Raji (cell line): ENCODE measurements around the gene TMEM191C.
"Not testable (repeated sequence)": the region's sequence is repeated elsewhere in the genome, so short reads cannot be mapped to it uniquely, and the experiment has no call there.

Source experiments
- POLR2A ChIP-seq: IDR thresholded peaks from 2 replicates; pipeline ENCODE4 v1.6.1; 2011; ENCODE audit warnings: low read depth, low read length, control low read depth; ENCODE audit not compliant: insufficient read depth

Gene TMEM191C

DNA sequence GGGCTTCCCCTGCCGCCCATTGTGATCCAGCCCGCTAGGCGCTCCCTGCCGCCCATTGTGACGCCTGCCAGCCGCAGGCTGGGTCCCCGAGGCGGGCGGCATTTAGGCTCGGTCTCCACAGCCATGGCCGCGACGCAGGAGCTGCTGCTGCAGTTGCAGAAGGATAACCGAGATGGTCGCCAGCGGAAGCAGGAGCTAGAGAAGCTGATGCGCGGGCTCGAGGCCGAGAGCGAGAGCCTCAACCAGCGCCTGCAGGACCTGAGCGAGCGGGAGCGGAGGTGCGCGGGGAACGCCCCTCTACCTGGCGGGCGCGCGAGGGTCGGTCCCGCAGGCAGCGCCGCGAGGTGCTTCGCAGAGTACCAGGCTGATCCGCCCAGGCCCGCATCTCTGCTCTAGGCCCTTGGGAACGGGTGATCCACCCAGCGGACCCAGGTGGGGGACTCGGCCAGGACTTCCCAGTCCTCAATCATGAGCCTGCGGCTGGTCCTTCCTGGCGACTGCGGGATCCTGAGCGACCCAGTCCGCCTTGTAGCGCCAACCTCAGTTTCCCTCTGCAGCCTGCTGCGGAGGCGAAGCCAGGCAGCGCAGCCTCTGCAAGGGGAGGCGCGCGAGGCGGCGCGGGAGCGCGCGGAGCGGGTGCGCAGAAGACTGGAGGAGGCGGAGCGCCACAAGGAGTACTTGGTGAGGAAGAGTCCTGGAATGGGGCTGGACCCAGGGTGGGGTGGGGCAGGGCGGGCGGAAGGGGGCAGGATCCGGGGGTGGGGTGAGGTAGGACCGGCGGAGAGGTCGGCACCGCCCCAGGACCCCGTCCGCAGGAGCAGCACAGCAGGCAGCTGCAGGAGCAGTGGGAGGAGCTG lies at the start of gene TMEM191C:
Gene TMEM191C (plus strand): TSS at position 51 of the 857 bp plus-strand sequence. CDS start 73 bp downstream, at position 124.
- not testable (repeated sequence) for TF ChIP-seq POLR2A

DNA sequence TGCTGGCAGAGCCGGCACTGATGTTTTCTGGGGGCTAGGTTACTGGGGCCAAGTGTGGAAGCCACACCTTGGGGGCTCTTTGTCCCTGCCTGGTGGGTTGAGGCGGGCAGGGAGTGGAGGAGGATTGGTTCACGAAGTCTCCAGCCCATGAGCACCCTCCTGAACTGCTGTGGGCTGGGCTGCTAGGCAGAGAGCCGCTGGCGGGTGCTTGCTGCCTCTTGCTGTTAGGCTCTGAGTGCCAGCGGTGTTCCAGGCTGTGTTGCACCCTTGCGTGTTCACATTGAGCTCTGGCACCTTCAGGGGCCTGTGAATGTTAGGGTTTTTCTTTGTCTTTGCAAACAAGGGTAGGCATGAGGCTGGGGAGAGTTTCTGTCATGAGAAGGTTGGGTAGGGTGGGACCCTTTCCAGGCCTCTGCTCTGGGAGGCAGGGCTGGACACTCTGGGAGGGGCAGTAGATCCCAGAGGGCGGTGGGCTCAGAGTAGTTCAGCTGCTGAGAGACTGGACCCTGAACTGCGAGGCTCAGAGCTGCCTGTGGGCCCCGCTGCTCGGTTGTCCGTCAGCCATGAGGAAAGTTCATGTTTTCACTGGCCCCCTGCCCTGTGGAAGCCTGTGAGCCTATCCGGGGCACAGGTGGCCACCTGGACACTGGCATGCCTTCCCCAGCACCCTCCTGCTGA lies 24.0 kb upstream of the TMEM191C start:
- TF ChIP-seq POLR2A, result no peak

DNA sequence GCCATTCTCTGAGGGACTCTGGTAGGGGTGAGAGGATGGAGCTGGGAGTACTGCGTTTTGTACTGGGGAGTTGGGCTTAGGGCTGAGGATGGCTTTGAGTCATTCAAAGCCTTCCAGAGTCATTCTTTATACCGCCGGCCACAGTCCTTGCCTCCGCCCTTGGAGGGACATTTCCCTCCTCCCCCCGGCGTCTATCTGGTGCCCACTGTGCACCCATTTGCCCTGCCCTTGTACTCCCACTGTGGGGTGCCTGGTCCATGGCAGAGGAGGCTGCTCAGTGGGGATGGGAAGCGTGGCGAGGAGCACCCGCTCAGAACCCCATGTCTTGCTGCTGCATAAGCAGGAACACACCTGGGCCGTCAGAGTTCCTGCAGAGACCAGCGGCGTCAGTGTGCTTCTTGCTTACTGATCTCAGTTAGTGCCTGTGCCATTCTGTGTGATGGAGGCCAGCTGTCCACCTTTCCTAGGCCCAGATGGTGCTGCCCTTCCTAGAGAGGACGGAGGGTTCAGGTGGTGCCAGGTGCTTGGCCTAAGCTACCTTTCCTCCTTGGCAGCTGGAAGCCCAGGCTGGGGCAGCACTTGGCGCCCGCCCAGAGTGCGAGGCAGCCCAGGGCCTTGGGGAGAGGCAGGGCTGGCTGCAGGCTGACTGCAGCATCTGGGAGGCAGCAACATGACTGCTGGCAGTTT lies 23.3 kb upstream of the TMEM191C start:
- TF ChIP-seq POLR2A, result no peak

DNA sequence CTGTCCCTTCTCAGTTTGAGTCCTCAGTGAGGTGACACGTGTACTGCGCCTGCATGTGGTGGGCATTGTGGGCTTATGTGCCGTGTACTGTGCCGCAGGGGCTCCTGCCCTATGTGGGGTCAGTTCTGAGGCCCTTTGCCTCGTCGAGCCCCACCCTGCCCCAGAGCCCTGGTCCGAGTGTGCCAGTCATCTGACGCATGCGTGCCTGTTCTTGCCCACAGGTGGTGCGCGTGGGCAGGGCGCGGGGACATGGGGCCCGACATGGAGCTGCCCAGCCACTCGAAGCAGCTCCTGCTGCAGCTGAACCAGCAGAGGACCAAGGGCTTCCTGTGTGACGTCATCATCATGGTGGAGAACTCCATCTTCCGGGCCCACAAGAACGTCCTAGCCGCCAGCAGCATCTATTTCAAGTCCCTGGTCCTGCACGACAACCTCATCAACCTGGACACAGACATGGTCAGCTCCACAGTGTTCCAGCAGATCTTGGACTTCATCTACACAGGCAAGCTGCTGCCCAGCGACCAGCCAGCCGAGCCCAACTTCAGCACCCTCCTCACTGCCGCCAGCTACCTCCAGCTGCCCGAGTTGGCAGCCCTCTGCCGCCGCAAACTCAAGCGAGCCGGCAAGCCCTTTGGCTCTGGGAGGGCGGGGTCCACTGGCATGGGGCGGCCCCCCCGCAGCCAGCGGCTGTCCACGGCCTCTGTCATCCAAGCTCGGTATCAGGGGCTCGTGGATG lies 22.3 kb upstream of the TMEM191C start:
- TF ChIP-seq POLR2A, result no peak

DNA sequence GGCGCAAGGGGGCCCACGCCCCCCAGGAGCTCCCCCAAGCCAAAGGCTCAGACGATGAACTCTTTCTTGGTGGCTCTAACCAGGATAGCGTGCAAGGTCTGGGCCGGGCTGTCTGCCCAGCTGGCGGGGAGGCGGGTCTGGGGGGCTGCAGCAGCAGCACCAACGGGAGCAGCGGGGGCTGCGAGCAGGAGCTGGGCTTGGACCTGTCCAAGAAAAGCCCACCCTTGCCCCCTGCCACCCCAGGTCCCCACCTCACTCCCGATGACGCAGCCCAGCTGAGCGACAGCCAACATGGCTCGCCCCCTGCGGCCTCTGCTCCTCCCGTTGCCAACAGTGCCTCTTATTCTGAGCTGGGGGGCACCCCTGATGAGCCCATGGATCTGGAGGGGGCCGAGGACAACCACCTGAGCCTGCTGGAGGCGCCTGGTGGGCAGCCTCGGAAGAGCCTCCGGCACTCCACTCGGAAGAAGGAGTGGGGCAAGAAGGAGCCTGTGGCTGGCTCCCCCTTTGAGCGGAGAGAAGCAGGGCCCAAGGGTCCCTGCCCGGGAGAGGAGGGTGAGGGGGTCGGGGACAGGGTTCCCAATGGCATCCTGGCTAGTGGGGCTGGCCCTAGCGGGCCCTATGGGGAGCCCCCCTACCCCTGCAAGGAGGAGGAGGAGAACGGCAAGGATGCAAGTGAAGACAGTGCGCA lies 21.6 kb upstream of the TMEM191C start:
- TF ChIP-seq POLR2A, result no peak

DNA sequence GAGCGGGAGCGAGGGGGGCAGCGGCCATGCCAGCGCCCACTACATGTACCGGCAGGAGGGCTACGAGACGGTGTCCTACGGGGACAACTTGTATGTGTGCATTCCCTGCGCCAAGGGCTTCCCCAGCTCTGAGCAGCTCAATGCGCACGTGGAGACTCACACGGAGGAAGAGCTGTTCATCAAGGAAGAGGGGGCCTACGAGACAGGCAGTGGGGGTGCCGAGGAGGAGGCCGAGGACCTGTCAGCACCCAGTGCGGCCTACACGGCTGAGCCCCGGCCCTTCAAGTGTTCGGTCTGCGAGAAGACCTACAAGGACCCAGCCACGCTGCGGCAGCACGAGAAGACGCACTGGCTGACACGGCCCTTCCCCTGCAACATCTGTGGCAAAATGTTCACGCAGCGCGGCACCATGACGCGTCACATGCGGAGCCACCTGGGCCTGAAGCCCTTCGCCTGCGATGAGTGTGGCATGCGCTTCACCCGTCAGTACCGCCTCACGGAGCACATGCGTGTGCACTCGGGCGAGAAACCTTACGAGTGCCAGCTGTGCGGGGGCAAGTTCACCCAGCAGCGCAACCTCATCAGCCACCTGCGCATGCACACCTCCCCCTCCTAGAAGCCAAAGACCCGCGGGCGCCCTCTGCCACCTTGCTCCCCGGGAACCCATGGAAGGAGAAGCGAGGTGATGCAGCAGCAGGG lies 20.9 kb upstream of the TMEM191C start:
- TF ChIP-seq POLR2A, result no peak

DNA sequence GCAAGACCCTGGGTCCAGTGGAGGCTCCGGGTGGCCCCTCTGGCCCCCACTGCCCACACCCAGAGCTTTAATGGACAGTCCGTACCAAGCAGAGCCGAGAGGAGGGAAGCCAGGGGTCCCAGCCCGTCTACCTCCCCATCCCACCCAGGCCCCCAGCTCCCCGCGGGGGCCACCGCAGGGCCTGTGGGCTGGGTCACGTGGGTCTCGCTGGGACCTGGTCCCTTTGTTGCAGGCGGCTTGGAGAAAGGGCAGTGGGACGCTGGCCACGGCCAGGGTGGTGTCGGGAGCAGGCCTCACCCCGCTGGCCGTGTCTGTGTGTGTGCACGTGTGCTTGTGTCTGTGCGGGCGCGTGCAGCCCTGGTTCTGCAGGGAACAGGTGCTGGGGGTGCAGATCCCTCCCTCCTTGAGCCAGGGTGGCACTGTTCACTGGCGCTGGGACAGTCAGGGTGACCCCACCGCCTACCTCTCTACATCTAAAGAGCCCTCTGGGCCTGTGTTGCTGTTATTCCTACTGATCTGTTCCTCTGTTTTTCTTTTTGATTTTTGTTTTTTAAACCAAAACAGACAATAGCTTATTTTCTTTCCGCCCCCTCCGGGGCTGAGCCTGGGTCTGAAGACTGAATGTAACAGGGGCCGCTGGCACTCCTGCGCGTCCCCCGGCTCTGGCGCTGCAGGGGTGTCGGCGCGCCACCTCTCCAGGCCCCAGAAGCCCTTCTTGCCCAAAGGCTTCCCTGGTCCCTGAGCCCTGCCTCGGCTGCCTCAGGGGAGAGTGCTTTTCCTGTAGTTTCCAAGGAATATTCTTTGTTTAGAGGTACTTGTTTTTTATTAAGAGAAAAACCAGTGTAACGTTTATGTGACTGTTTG lies 20.1 kb upstream of the TMEM191C start:
- no peak for TF ChIP-seq POLR2A

DNA sequence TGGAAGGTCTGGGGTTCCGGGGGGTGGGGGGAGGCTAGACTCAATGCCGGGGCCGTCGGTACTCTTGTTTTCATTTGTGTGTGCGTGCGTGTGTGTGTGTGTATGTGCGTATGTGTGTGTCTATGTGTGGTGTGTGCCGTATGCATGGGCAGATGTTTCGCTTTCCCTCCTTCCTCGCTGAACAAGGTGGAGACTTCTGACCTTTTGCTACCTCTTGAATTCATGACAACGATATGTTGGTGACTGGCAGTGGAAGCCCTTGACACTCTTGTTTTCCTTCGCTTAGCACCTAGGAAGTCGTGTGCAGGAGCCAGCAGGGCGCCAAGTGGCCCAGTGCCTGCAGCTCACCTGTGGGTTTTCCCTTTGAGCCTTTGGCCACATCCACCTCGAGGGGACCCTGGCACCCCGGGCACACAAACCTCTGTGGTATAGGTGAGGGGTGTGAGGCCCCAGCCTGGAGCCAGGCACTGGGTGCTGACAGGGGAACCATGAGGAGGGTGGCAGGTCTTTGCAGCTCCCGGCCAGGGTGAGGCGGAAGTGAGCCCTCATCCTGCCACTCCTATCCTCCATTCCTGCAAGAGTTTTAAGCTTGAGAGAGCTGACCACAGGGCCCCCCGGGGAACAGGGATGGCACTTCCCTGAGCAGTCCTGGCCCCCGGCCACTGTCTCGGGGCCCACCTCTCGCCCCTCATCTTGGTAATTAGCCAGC lies 19.3 kb upstream of the TMEM191C start:
- no peak for TF ChIP-seq POLR2A

DNA sequence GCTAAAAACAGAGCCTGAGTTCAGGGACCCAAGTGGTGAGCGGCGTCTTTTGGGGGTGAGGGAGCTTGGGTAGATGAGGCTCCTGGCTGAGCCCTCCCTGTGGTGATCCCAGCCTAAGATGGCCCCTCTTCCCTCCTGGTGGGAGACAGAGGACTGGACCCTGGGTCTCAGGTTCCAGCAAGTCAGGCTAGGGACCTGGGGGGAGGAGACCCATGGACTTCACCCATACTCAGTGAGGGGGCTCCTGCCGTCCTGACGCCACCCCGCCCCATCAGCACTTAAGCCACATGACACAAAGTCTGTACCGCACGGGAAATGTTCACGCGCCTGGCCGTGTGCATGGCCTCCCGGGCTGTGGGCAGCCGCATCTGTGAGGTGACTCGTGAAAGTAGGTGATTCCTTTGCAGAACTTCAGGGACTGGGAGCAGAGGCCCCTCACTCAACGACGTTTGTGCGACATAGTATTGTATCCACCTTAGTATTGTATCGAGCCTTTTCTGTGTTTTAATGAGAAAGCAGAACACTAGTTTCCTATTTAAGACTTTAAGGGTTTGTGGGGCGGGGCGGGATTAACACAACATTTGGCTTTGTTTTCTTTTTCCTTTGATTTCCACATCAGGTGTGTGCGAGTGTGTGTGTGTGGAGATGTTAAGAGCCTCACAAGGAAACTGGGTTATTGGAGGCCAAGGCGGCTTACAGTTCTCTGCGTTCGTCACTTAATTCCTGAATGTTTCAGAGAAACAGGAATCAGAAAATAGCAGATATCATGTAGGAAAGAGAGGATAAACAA lies 18.4 kb upstream of the TMEM191C start:
- TF ChIP-seq POLR2A, result no peak

DNA sequence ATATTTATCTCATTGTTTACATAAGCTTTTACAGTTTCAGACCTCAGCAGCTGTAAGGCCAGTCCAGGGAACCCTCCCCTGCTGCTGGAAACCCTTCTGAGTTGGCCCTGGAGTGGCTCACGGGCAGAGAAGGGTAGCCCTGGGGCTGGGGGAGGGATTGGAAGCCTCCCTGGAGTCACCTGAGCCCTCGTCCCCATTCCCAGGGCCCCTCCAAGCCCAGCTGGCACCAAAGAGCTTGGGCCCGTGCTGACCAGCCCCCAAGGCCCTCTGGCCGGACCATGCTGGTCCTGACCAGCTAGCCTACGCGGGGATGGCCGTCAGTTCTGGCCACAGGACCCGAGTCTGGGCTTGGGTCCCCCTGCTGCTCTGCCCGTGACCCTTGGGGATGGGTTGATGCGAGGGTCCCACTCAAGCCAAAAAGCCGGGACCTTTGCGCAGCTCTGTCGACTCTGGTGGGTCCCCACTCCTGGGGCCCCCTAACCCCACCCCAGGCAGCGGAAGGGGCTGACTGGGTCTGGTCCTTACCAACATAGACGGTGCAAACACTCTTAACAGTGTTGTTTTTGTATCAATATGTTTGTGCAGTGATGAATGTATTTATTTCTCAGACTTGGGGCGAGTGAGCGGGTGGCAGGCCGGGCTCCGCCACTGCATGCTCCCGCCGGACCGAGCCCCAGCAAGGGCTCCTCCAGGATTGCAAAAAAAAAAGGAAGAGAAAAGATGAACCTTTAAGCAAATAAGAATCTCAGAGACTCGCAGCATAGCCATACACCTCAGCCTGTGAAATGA lies 17.5 kb upstream of the TMEM191C start:
- no peak for TF ChIP-seq POLR2A

DNA sequence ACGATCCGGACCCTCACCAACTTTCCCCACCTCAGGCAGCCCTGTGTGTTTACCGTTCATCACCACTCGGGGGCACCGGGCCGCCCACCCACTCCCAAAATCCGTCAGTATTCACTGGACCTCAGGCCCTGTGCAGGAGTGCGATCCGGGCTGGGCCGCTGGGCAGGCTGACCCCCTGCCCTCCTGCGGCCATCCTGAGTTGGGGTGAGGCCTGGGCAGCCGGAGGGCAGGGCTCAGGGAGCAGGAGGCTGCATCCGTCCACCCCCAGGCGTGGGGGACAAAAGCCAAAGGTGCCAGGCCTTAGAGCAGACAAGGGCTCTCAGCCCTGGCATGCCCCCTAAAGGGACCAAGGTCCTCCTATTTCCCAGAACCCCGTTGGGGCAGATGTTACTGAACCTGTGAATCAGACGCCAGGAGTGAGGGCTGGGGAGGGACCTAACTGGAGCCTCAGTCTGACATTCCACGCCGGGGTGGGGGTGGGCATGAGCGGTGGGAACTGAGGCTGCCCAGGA lies 16.8 kb upstream of the TMEM191C start:
- TF ChIP-seq POLR2A, result no peak
